GM12892 (cell line): Measurements from ENCODE around the gene SERINC3.

Experiments
- POLR2A ChIP-seq: IDR thresholded peaks from 2 replicates; pipeline ENCODE4 v1.6.1; 2011; ENCODE audit warnings: low read depth, low read length, control low read depth
- POLR2AphosphoS5 ChIP-seq: IDR thresholded peaks from 2 replicates; pipeline ENCODE4 v1.6.1; 2011; ENCODE audit warnings: low read depth, low read length, control low read depth

GRCh38 chr20:44489223-44489622 lies 32.6 kb downstream of the SERINC3 start:
- TF ChIP-seq POLR2AphosphoS5 (no peak), POLR2A (no peak)
